T-helper 1 cell treated with Interleukin-12 subunit alpha and Interleukin-12 subunit beta and Interleukin-4 antibody, amounts not matched to agents 30 μg/mL and 1 μg/mL, for 36 hours (primary cell): ENCODE data around the gene FAH.
A peak's percentile ranks its signal among the peaks of the same experiment; 100 is the strongest.
"Not testable (repeated sequence)": the region's sequence is repeated elsewhere in the genome, so short reads cannot be mapped to it uniquely, and the experiment has no call there.

ENCODE experiments used
- H3K27ac Mint-ChIP-seq: one replicate; pipeline ENCODE4 v1.8.0; 2021; ENCODE audit warnings: mild to moderate bottlenecking, mixed read lengths
- H3K27me3 Mint-ChIP-seq: one replicate; pipeline ENCODE4 v1.8.0; 2021; ENCODE audit warnings: low read depth, mixed read lengths
- H3K36me3 Mint-ChIP-seq: one replicate; pipeline ENCODE4 v1.8.0; 2021; ENCODE audit warnings: low read depth, mixed read lengths
- H3K4me1 Mint-ChIP-seq: one replicate; pipeline ENCODE4 v1.8.0; 2021; ENCODE audit warnings: low read depth, mixed read lengths
- H3K4me3 Mint-ChIP-seq: one replicate; pipeline ENCODE4 v1.8.0; 2021; ENCODE audit warnings: mild to moderate bottlenecking, moderate library complexity, mixed read lengths
- H3K9me3 Mint-ChIP-seq: one replicate; pipeline ENCODE4 v1.8.0; 2021; ENCODE audit warnings: mixed read lengths

The FAH gene

GRCh38 chr15:80127911-80128310 lies 24.9 kb upstream of the FAH start:
- Mint-ChIP-seq H3K27ac (no peak overlapping the region), H3K36me3 (peaks cover 25% of the 10 kb centered on the region), H3K27me3 (no peaks in the 10 kb centered on the region), H3K4me3 (no peak overlapping the region), H3K4me1 (peaks cover 5% of the 10 kb centered on the region), H3K9me3 (no peaks in the 10 kb centered on the region)

- Mint-ChIP-seq H3K9me3 (no peaks in the 10 kb centered on the region), H3K4me3 (no peak overlapping the region), H3K4me1 (no peaks in the 10 kb centered on the region), H3K27me3 (no peaks in the 10 kb centered on the region), H3K36me3 (peaks cover 16% of the 10 kb centered on the region), H3K27ac (no peak overlapping the region)
Observed at GRCh38 chr15:80132382-80132781, 20.4 kb upstream of the FAH start.

GRCh38 chr15:80136854-80137253 lies 15.9 kb upstream of the FAH start:
- Mint-ChIP-seq H3K36me3 (peaks cover 13% of the 10 kb centered on the region), H3K4me3 (no peak overlapping the region), H3K27me3 (no peaks in the 10 kb centered on the region), H3K27ac (no peak overlapping the region), H3K4me1 (peaks cover 2% of the 10 kb centered on the region), H3K9me3 (no peaks in the 10 kb centered on the region)

- H3K4me3 Mint-ChIP-seq, result no peak overlapping the region
- H3K4me1 Mint-ChIP-seq, result peaks cover 2% of the 10 kb centered on the region
- H3K9me3 Mint-ChIP-seq, result no peaks in the 10 kb centered on the region
- H3K27me3 Mint-ChIP-seq, result no peaks in the 10 kb centered on the region
- peaks cover 11% of the 10 kb centered on the region for H3K36me3 Mint-ChIP-seq
- no peak overlapping the region for H3K27ac Mint-ChIP-seq
Observed at GRCh38 chr15:80138961-80139360, 13.8 kb upstream of the FAH start.

- H3K9me3 Mint-ChIP-seq, result no peaks in the 10 kb centered on the region
- peaks cover 7% of the 10 kb centered on the region for H3K27me3 Mint-ChIP-seq
- no peak overlapping the region for H3K27ac Mint-ChIP-seq
- peaks cover 2% of the 10 kb centered on the region for H3K4me1 Mint-ChIP-seq
- peaks cover 6% of the 10 kb centered on the region for H3K36me3 Mint-ChIP-seq
- H3K4me3 Mint-ChIP-seq, result no peak overlapping the region
Observed at GRCh38 chr15:80140909-80141308, 11.9 kb upstream of the FAH start.

DNA sequence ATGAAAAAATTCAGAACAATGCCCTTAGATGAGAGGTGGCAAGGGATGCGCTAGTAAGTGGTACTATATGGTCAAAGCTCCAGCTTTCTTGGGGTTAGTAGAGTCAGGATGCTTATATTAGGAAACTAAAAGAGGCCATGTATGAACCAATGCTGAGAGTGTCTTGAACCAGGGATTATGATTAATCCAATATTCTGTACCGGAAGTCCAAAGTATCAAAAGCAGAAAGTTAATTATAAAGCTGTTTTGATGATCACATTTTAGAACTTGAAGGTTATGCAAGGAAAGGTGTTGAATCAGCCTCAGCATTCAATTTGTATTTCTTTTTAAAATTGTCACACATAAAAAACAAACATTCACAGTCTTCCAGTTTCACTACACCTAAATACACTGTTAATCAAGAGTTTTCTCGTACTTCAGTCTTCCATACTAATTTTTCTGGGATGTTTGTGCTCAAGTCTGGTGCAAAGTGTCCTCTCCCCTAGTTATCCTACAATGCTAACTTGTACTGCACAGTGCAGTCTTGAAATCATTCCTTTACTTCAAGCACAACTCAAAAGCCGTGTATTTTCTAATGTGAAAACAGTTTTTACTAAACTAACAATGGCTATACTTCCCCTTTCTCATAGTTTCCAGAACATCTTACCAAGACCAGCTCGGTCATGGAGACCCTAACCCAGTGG lies 10.7 kb upstream of the FAH start:
- H3K36me3 Mint-ChIP-seq, result peaks cover 6% of the 10 kb centered on the region
- H3K9me3 Mint-ChIP-seq, result no peaks in the 10 kb centered on the region
- H3K27ac Mint-ChIP-seq, result no peak overlapping the region
- H3K4me1 Mint-ChIP-seq, result peaks cover 2% of the 10 kb centered on the region
- H3K27me3 Mint-ChIP-seq, result peaks cover 19% of the 10 kb centered on the region
- H3K4me3 Mint-ChIP-seq, result no peak overlapping the region

GRCh38 chr15:80142646-80143045 lies 10.2 kb upstream of the FAH start:
- Mint-ChIP-seq H3K4me1 (no peaks in the 10 kb centered on the region), H3K27me3 (peaks cover 20% of the 10 kb centered on the region), H3K27ac (no peak overlapping the region), H3K9me3 (no peaks in the 10 kb centered on the region), H3K36me3 (peaks cover 4% of the 10 kb centered on the region), H3K4me3 (no peak overlapping the region)

GRCh38 chr15:80151148-80151547 lies 1.7 kb upstream of the FAH start:
- peaks cover 7% of the 10 kb centered on the region for H3K36me3 Mint-ChIP-seq
- H3K9me3 Mint-ChIP-seq, result no peaks in the 10 kb centered on the region
- H3K27me3 Mint-ChIP-seq, result peaks cover 20% of the 10 kb centered on the region
- peaks cover 35% of the 10 kb centered on the region for H3K4me1 Mint-ChIP-seq
- H3K27ac Mint-ChIP-seq, result no peak overlapping the region
- no peak overlapping the region for H3K4me3 Mint-ChIP-seq

DNA sequence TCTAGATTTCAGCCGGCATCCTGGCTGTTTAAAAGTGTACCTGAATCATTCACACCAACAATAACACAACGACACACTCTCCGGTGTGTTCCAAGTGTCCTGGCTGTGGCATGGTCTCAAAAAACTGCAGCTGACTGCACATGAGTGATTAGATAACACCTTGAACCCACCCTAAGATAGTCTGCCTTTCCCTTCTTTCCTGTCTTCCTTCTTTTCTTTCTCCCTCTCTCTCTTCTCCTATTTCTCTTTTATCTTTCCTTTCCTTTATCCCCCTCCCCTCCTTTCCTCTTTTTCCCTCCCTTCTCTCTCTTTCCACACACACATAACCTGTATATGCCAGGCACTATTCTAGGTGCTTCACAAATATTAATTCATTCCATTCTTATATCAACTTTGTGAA lies 1.2 kb upstream of the FAH start:
- H3K9me3 Mint-ChIP-seq, result no peaks in the 10 kb centered on the region
- H3K4me1 Mint-ChIP-seq, result peaks cover 35% of the 10 kb centered on the region
- H3K27ac Mint-ChIP-seq, result peak overlapping the region; percentile 61
- peaks cover 7% of the 10 kb centered on the region for H3K36me3 Mint-ChIP-seq
- peaks cover 16% of the 10 kb centered on the region for H3K27me3 Mint-ChIP-seq
- H3K4me3 Mint-ChIP-seq, result peak overlapping the region; percentile 70

- H3K27ac Mint-ChIP-seq, result peak overlapping the region; percentile 61
- no peaks in the 10 kb centered on the region for H3K9me3 Mint-ChIP-seq
- H3K36me3 Mint-ChIP-seq, result peaks cover 7% of the 10 kb centered on the region
- H3K4me3 Mint-ChIP-seq, result peak overlapping the region; percentile 92
- H3K27me3 Mint-ChIP-seq, result peaks cover 10% of the 10 kb centered on the region
- peaks cover 35% of the 10 kb centered on the region for H3K4me1 Mint-ChIP-seq
Observed at GRCh38 chr15:80152180-80152895, 461 bp upstream of the FAH start.

- Mint-ChIP-seq H3K27ac (peak overlapping the region; percentile 97), H3K9me3 (no peaks in the 10 kb centered on the region), H3K4me3 (peak overlapping the region; percentile 92), H3K36me3 (peaks cover 10% of the 10 kb centered on the region), H3K27me3 (peaks cover 5% of the 10 kb centered on the region), H3K4me1 (peaks cover 35% of the 10 kb centered on the region)
Observed at GRCh38 chr15:80153900-80154299, 1.1 kb downstream of the FAH start.

DNA sequence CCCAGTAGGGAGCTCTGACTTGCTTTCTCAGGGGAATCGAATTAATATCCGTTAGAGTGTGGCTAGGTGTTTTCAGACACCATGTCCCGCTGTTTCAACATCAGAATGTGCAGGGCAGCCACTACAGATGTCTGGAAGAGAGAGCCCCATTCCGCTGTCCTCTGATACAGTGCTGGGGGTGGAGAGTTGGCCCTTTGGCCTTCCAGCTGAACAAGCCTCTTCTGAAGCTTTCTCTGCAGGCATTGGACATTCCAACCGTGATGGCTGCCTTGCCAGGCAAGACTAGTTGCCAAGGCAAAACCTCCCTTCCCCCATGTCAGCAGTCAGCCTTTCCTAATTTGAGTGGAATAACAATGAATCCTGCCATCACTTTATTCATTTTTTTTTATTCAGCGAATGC lies 1.5 kb downstream of the FAH start:
- Mint-ChIP-seq H3K4me3 (peak overlapping the region; percentile 92), H3K9me3 (no peaks in the 10 kb centered on the region), H3K27me3 (peaks cover 5% of the 10 kb centered on the region), H3K27ac (peak overlapping the region; percentile 97), H3K36me3 (peaks cover 11% of the 10 kb centered on the region), H3K4me1 (peaks cover 38% of the 10 kb centered on the region)

GRCh38 chr15:80155001-80155377 lies 2.2 kb downstream of the FAH start:
- peaks cover 15% of the 10 kb centered on the region for H3K36me3 Mint-ChIP-seq
- peaks cover 5% of the 10 kb centered on the region for H3K27me3 Mint-ChIP-seq
- H3K9me3 Mint-ChIP-seq, result no peaks in the 10 kb centered on the region
- peak overlapping the region; percentile 57 for H3K27ac Mint-ChIP-seq
- H3K4me1 Mint-ChIP-seq, result peaks cover 39% of the 10 kb centered on the region
- H3K4me3 Mint-ChIP-seq, result peak overlapping the region; percentile 65

DNA sequence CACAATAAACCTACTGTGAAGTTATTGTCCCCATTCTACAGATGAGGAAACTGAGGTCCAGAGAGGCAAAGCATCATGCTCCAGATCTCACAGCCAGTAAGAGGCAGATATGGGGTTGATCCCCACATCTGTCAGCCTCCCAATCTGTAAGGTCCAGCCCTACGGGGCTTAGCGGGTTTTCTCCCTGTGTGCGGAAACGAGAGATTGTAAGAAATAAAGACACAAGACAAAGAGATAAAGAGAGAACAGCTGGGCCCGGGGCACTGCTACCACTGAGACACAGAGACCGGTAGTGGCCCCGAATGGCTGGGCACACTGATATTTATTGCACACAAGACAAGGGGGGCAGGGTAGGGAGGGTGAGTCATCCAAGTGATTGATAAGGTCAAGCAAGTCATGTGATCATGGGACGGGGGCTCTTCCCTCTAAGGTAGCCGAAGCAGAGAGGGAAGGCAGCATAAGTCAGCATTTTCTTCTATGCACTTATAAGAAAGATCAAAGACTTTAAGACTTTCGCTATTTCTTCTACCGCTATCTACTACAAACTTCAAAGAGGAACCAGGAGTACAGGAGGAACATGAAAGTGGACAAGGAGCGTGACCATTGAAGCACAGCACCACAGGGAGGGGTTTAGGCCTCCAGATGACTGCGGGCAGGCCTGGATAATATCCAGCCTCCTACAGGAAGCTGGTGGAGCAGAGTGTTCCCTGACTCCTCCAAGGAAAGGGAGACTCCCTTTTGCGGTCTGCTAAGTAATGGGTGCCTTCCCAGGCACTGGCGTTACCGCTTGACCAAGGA lies 2.8 kb downstream of the FAH start:
- Mint-ChIP-seq H3K4me1 (peaks cover 43% of the 10 kb centered on the region), H3K27ac (peak overlapping the region; percentile 57), H3K4me3 (peak overlapping the region; percentile 65), H3K36me3 (peaks cover 15% of the 10 kb centered on the region)
- not testable (repeated sequence) for H3K27me3 Mint-ChIP-seq, H3K9me3 Mint-ChIP-seq
